MM.1S (cell line): ENCODE results near the gene MMP24.

Experiments used
- DNase-seq: peaks from one replicate; pipeline ENCODE4 v3.0.0-alpha.2; 2015
- H2AFZ ChIP-seq: fragments of 300-600 bp; sonication (generic); 2 replicates; pipeline ENCODE4 v1.6.0; 2016; ENCODE audit warnings: antibody characterized with exemption, low read length
- H3F3A ChIP-seq: fragments of 300-600 bp; sonication (generic); 2 replicates; pipeline ENCODE4 v1.6.1; 2016; ENCODE audit warnings: mild to moderate bottlenecking, antibody characterized with exemption, low read length, moderate library complexity, mixed read lengths; ENCODE audit not compliant: insufficient read depth
- H3K27ac ChIP-seq: fragments of 300-600 bp; sonication (generic); 2 replicates; pipeline ENCODE4 v1.5.1; 2016; ENCODE audit warnings: mild to moderate bottlenecking, low read length
- H3K27me3 ChIP-seq: fragments of 300-600 bp; sonication (generic); replicated peaks from 2 replicates; pipeline ENCODE4 v1.6.0; 2016; ENCODE audit warnings: low read length; ENCODE audit not compliant: insufficient read depth
- H3K36me3 ChIP-seq: fragments of 300-600 bp; sonication (generic); replicated peaks from 2 replicates; pipeline ENCODE4 v1.6.1; 2016; ENCODE audit warnings: mild to moderate bottlenecking, low read length, mixed read lengths; ENCODE audit not compliant: insufficient read depth
- H3K4me1 ChIP-seq: fragments of 300-600 bp; sonication (generic); 2 replicates; pipeline ENCODE4 v1.6.1; 2016; ENCODE audit warnings: low read length, mixed read lengths
- H3K4me2 ChIP-seq: fragments of 300-600 bp; sonication (generic); 2 replicates; pipeline ENCODE4 v1.6.0; 2016; ENCODE audit warnings: low read depth, low read length
- H3K4me3 ChIP-seq: fragments of 300-600 bp; sonication (generic); 2 replicates; pipeline ENCODE4 v1.5.1; 2016; ENCODE audit warnings: low read length, mixed read lengths
- H3K79me2 ChIP-seq: fragments of 300-600 bp; sonication (generic); 2 replicates; pipeline ENCODE4 v1.6.1; 2016; ENCODE audit warnings: mixed run types, low read length, mixed read lengths
- H3K9ac ChIP-seq: fragments of 300-600 bp; sonication (generic); 2 replicates; pipeline ENCODE4 v1.6.1; 2016; ENCODE audit warnings: low read length, mixed read lengths
- H3K9me2 ChIP-seq: fragments of 300-600 bp; sonication (generic); replicated peaks from 2 replicates; pipeline ENCODE4 v1.6.1; 2016; ENCODE audit warnings: mild to moderate bottlenecking, low read length, mixed read lengths; ENCODE audit not compliant: insufficient read depth
- H3K9me3 ChIP-seq: fragments of 300-600 bp; sonication (generic); replicated peaks from 2 replicates; pipeline ENCODE4 v1.6.1; 2016; ENCODE audit warnings: mild to moderate bottlenecking, low read length, mixed read lengths; ENCODE audit not compliant: insufficient read depth
- H4K20me1 ChIP-seq: fragments of 300-600 bp; sonication (generic); 2 replicates; pipeline ENCODE4 v1.6.1; 2016; ENCODE audit warnings: mild to moderate bottlenecking, low read length, moderate library complexity, mixed read lengths; ENCODE audit not compliant: insufficient read depth
- EZH2 ChIP-seq: fragments of 300-600 bp; sonication (generic); optimal IDR thresholded peaks from 2 replicates; pipeline ENCODE3; 2017; ENCODE audit warnings: low read depth, mild to moderate bottlenecking, antibody characterized with exemption, low read length, mixed read lengths
- EZH2phosphoT487 ChIP-seq: fragments of 300-600 bp; sonication (generic); IDR thresholded peaks from 2 replicates; pipeline ENCODE4 v1.6.1; 2018; ENCODE audit warnings: antibody characterized with exemption, low read length
- TF ChIP-seq, protein P1 (sequence below): fragments of 300-600 bp; sonication (generic); IDR thresholded peaks from 2 replicates; pipeline ENCODE4 v1.5.1; 2016; ENCODE audit warnings: antibody characterized with exemption, low read length, mixed read lengths

Gene MMP24

DNA sequence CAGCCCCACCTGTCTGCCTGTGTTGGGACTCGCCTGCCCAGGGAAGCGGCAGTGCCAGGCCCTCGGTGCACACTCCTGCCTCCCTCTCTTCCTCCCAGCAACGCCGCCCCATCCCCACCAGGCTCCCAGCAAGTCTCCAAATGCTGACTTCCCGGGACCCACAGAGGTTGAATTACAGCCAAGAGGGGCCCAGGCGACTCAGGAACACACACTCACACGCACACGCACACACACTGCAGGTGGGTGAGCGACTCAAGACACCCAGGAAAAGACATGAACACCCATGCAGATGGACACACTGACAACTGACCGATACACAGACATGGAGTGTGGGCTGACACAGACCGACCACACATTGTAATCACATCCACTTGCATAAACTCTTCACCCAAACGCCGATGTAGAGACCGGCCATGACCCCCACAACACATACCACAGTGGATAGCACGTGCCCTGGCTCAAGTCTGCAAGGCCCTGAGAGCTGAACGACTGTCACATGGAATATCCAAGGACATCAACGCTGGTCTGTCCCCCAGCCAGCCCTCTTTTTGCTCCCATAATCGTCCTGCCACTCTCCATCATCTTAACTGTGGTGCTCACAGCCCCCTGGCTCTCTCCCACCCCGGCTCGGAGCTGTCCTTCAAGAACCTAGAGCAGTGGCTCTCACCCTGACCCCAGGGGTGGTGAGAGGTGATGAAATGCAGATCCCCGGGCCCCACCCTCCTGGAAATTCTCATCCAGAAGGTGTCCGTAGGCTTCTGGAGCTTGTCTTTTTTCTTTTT lies 66.2 kb downstream of the MMP24 start:
- H3K4me1 ChIP-seq, result no peaks in the 10 kb centered on the region
- peaks cover 62% of the 10 kb centered on the region for H3K27me3 ChIP-seq
- H2AFZ ChIP-seq, result no peak overlapping the region
- no peaks in the 10 kb centered on the region for H3K9me2 ChIP-seq
- H3K4me2 ChIP-seq, result no peak overlapping the region
- DNase-seq, result no peak
- no peaks in the 10 kb centered on the region for H3F3A ChIP-seq
- no peaks in the 10 kb centered on the region for H3K36me3 ChIP-seq
- no peaks in the 10 kb centered on the region for H3K79me2 ChIP-seq
- H3K9me3 ChIP-seq, result no peaks in the 10 kb centered on the region
- H3K27ac ChIP-seq, result no peak overlapping the region
- H3K9ac ChIP-seq, result no peak overlapping the region
- H4K20me1 ChIP-seq, result no peaks in the 10 kb centered on the region
- no peak overlapping the region for H3K4me3 ChIP-seq
- TF ChIP-seq EZH2 (no peak), EZH2phosphoT487 (no peak)
- TF ChIP-seq, protein P1, sequence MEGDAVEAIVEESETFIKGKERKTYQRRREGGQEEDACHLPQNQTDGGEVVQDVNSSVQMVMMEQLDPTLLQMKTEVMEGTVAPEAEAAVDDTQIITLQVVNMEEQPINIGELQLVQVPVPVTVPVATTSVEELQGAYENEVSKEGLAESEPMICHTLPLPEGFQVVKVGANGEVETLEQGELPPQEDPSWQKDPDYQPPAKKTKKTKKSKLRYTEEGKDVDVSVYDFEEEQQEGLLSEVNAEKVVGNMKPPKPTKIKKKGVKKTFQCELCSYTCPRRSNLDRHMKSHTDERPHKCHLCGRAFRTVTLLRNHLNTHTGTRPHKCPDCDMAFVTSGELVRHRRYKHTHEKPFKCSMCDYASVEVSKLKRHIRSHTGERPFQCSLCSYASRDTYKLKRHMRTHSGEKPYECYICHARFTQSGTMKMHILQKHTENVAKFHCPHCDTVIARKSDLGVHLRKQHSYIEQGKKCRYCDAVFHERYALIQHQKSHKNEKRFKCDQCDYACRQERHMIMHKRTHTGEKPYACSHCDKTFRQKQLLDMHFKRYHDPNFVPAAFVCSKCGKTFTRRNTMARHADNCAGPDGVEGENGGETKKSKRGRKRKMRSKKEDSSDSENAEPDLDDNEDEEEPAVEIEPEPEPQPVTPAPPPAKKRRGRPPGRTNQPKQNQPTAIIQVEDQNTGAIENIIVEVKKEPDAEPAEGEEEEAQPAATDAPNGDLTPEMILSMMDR, result no peak

DNA sequence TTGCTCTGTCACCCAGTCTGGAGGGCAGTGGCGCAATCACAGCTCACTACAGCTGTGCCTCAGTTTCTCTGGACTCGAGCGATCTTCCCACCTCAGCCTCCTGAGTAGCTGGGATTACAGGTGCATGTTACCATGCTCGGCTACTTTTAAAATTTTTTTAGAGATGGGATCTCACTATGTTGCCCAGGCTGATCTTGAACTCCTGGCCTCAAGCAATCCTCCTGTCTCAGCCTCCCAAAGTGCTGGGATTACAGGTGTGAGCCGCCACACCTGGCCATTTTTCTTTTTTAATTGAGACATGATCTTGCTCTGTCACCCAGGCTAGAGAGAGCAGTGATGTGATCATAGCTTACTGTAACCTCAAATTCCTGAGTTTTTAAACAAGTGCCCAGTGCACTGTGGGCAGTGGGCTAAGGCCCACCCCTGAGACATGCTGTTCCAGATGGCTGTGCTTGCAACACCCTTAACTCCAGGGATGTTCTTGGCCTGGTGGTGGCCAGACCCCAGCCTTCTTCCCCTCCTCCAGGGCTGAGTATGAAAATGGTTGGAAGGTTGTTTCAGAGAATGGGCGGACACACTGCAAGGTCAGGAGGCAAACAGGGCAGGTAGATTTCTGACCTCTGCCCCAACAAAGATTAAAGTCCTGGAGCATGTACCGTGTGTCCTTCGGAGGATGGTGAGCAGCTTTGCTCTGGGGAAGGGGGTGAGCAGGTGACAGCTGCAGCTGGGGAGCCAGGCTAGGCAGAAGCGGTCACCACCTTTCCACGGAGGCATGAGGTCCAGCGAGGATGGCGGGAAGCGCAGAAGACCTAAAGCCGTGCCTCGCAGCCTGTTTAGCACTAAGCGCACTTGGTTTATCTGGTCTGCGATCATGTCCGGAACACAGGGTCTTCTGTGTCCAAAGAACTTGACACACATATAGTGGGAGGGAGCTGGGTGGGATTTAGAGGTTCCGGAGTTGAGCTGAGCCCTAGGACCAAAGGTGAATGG lies 67.1 kb downstream of the MMP24 start:
- Histone ChIP-seq H3K27ac (no peak overlapping the region), H3F3A (no peaks in the 10 kb centered on the region), H3K79me2 (no peaks in the 10 kb centered on the region), H3K36me3 (no peaks in the 10 kb centered on the region), H2AFZ (no peak overlapping the region), H3K27me3 (peaks cover 55% of the 10 kb centered on the region), H3K9me3 (no peaks in the 10 kb centered on the region), H3K4me1 (no peaks in the 10 kb centered on the region), H3K9ac (no peak overlapping the region), H3K4me3 (no peak overlapping the region), H4K20me1 (no peaks in the 10 kb centered on the region), H3K4me2 (no peak overlapping the region), H3K9me2 (no peaks in the 10 kb centered on the region)
- no peak for DNase-seq
- TF ChIP-seq EZH2, result no peak
- TF ChIP-seq, protein P1, result no peak
- TF ChIP-seq EZH2phosphoT487, result no peak

DNA sequence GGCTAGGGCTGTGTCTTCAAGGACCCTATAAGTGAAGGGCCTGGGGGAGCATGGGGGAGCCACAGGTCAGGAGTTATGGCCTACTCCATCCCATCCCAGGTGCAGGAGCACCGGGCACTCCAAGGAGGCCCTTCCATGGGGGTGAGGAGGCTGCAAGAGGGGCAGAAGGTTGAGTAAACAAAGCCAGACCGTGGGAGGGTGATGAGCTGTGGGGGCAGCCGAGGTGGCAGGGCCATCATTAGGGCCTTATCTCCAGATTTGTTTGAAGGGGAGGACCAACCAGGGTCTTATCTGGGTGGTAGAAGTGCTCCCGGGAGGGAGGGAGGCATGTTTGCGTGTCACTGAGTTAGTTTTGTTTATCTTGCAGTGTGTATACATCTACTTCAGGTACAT lies 67.8 kb downstream of the MMP24 start:
- Histone ChIP-seq H3K9me2 (no peaks in the 10 kb centered on the region), H3K4me1 (no peaks in the 10 kb centered on the region), H3K4me3 (no peak overlapping the region), H3K27me3 (peaks cover 55% of the 10 kb centered on the region), H3K4me2 (no peak overlapping the region), H3F3A (no peaks in the 10 kb centered on the region), H3K79me2 (no peaks in the 10 kb centered on the region), H4K20me1 (no peaks in the 10 kb centered on the region), H2AFZ (no peak overlapping the region), H3K9me3 (no peaks in the 10 kb centered on the region), H3K36me3 (no peaks in the 10 kb centered on the region), H3K27ac (no peak overlapping the region), H3K9ac (no peak overlapping the region)
- TF ChIP-seq EZH2, result no peak
- TF ChIP-seq, protein P1, result no peak
- no peak for TF ChIP-seq EZH2phosphoT487
- no peak for DNase-seq
